H1 (cell line): ENCODE measurements around the gene YAP1. TPM values are rescaled to one million over a fixed set of nuclear protein-coding genes. Genes with fewer than 3 reads are reported as not detected.

Experiments
- CTCF ChIA-PET: fragments of 300-600 bp; sonication (Branson Sonifier 250); formaldehyde crosslinking; loops from one replicate; lab custom pipeline; 2021; ENCODE audit not compliant: partially characterized antibody; lab: Charles Lee
- POLR2A ChIA-PET: fragments of 300-600 bp; sonication (Branson Sonifier 250); formaldehyde crosslinking; loops from one replicate; lab custom pipeline; 2021; ENCODE audit warnings: inconsistent platforms; ENCODE audit not compliant: partially characterized antibody; lab: Charles Lee
- DNase-seq, 2 experiments: peaks; one replicate each; pipeline versions ENCODE4 v3.0.0 to v3.0.0-alpha.2; 2010 to 2022; ENCODE audit warnings: low spot score in 2 of 2, low read depth in 1 of 2, mixed read lengths in 1 of 2
- FAIRE-seq: peaks from 2 replicates; lab custom pipeline; 2011; peaks lifted over from hg19 to GRCh38; lab: Jason Lieb, UNC
- H2AFZ ChIP-seq: 2 replicates; pipeline ENCODE4 v1.8.1; 2012; ENCODE audit warnings: low read length, inconsistent platforms
- H2AK5ac ChIP-seq: 2 replicates; pipeline ENCODE4 v1.6.1; 2013; ENCODE audit warnings: low read depth, low read length
- H2BK120ac ChIP-seq: replicated peaks from 2 replicates; pipeline ENCODE3; 2013; ENCODE audit warnings: low read depth, low read length, inconsistent platforms
- H2BK12ac ChIP-seq: 2 replicates; pipeline ENCODE4 v1.6.1; 2013; ENCODE audit warnings: low read depth, low read length
- H2BK15ac ChIP-seq: 2 replicates; pipeline ENCODE4 v1.6.1; 2013; ENCODE audit warnings: low read length
- H2BK20ac ChIP-seq: 2 replicates; pipeline ENCODE4 v1.6.1; 2013; ENCODE audit warnings: low read length
- H2BK5ac ChIP-seq: 2 replicates; pipeline ENCODE4 v1.6.1; 2013; ENCODE audit warnings: low read depth, low read length
- H3K14ac ChIP-seq: 2 replicates; pipeline ENCODE4 v1.6.1; 2013; ENCODE audit warnings: inconsistent platforms; ENCODE audit not compliant: insufficient read length
- H3K18ac ChIP-seq: 2 replicates; pipeline ENCODE4 v1.6.1; 2013; ENCODE audit warnings: low read length; ENCODE audit errors: extremely low read depth
- H3K23ac ChIP-seq: 2 replicates; pipeline ENCODE4 v1.6.1; 2013; ENCODE audit warnings: inconsistent platforms; ENCODE audit not compliant: insufficient read length
- H3K23me2 ChIP-seq: 2 replicates; pipeline ENCODE4 v1.6.1; 2013; ENCODE audit warnings: low read depth, low read length
- H3K27ac ChIP-seq: 2 replicates; pipeline ENCODE4 v1.6.1; 2011; ENCODE audit warnings: low read depth, low read length, inconsistent platforms
- H3K27me3 ChIP-seq, 4 experiments: replicated peaks in 1 of 4; 1 replicate in 1 of 4; 2 replicates in 3 of 4; pipeline versions ENCODE4 v1.6.1 to v1.8.1; 2011 to 2013; ENCODE audit warnings: low read length in 3 of 4, mild to moderate bottlenecking in 3 of 4, inconsistent platforms in 2 of 4, mixed read lengths in 2 of 4, moderate library complexity in 1 of 4; ENCODE audit not compliant: control insufficient read depth in 3 of 4, insufficient read depth in 3 of 4; ENCODE audit errors: extremely low read depth in 1 of 4
- H3K36me3 ChIP-seq, 4 experiments: 2 replicates each; pipeline versions ENCODE4 v1.6.1 to v1.8.1; 2011 to 2013; ENCODE audit warnings: mild to moderate bottlenecking in 4 of 4, low read length in 3 of 4, moderate library complexity in 2 of 4, control low read depth in 1 of 4, inconsistent platforms in 1 of 4; ENCODE audit not compliant: insufficient read depth in 4 of 4, control insufficient read depth in 2 of 4
- H3K4ac ChIP-seq: replicated peaks from 2 replicates; pipeline ENCODE3; 2013; ENCODE audit warnings: low read length, low read depth, mixed read lengths, inconsistent platforms; ENCODE audit not compliant: insufficient read length
- H3K4me1 ChIP-seq, 4 experiments: replicated peaks in 1 of 4; 1 replicate in 1 of 4; 2 replicates in 3 of 4; pipeline versions ENCODE4 v1.6.1 to v1.8.1; 2011 to 2013; ENCODE audit warnings: low read length in 3 of 4, inconsistent platforms in 2 of 4, mixed read lengths in 1 of 4; ENCODE audit not compliant: insufficient read depth in 4 of 4, control insufficient read depth in 3 of 4
- H3K4me2 ChIP-seq, 2 experiments: 2 replicates each; pipeline versions ENCODE4 v1.6.1 to v1.8.1; 2011 to 2013; ENCODE audit warnings: low read depth in 2 of 2, low read length in 2 of 2, control low read depth in 1 of 2, inconsistent platforms in 1 of 2, mild to moderate bottlenecking in 1 of 2; ENCODE audit not compliant: insufficient read depth in 1 of 2
- H3K4me3 ChIP-seq, 4 experiments: fragments of 200-600, 300-600 bp in 1 of 4; sonication (generic), shearing (Covaris generic), sonication (Bioruptor Twin) in 1 of 4; 2 replicates each; pipeline versions ENCODE4 v1.5.1 to v1.8.1; 2011 to 2016; ENCODE audit warnings: low read length in 4 of 4, low read depth in 3 of 4, control low read depth in 2 of 4, inconsistent platforms in 2 of 4, mild to moderate bottlenecking in 2 of 4, mixed read lengths in 1 of 4, moderate library complexity in 1 of 4; ENCODE audit not compliant: insufficient read depth in 2 of 4; ENCODE audit errors: extremely low read depth in 1 of 4
- H3K56ac ChIP-seq: replicated peaks from 2 replicates; pipeline ENCODE3; 2013; ENCODE audit warnings: low read depth, mild to moderate bottlenecking, mixed read lengths, low read length, inconsistent platforms; ENCODE audit not compliant: insufficient read length
- H3K79me1 ChIP-seq: 2 replicates; pipeline ENCODE4 v1.6.1; 2013; ENCODE audit warnings: low read depth, low read length, control low read depth
- H3K79me2 ChIP-seq, 2 experiments: 2 replicates each; pipeline versions ENCODE4 v1.6.1 to v1.8.1; 2012 to 2013; ENCODE audit warnings: low read length in 2 of 2, mild to moderate bottlenecking in 2 of 2, inconsistent platforms in 1 of 2; ENCODE audit not compliant: insufficient read depth in 2 of 2, control insufficient read depth in 1 of 2
- H3K9ac ChIP-seq, 4 experiments: replicated peaks in 1 of 4; 1 replicate in 1 of 4; 2 replicates in 3 of 4; pipeline versions ENCODE4 v1.6.1 to v1.8.1; 2011 to 2013; ENCODE audit warnings: low read depth in 3 of 4, low read length in 3 of 4, control low read depth in 2 of 4, mild to moderate bottlenecking in 2 of 4, moderate library complexity in 2 of 4, inconsistent platforms in 1 of 4; ENCODE audit errors: extremely low read depth in 1 of 4
- H3K9me3 ChIP-seq, 2 experiments: 2 replicates each; pipeline versions ENCODE4 v1.6.1 to v1.8.1; 2012 to 2013; ENCODE audit warnings: mild to moderate bottlenecking in 2 of 2, moderate library complexity in 2 of 2, control low read depth in 1 of 2, inconsistent platforms in 1 of 2, low read depth in 1 of 2, low read length in 1 of 2, mixed read lengths in 1 of 2; ENCODE audit not compliant: insufficient read depth in 2 of 2
- H4K20me1 ChIP-seq, 2 experiments: replicated peaks in 1 of 2; 2 replicates each; pipeline versions ENCODE3 to v1.8.1; 2011 to 2013; ENCODE audit warnings: inconsistent platforms in 2 of 2, low read length in 2 of 2, mild to moderate bottlenecking in 1 of 2; ENCODE audit not compliant: insufficient read depth in 2 of 2, control insufficient read depth in 1 of 2
- H4K5ac ChIP-seq: 2 replicates; pipeline ENCODE4 v1.6.1; 2013; ENCODE audit warnings: low read length, low read depth, mixed read lengths, inconsistent platforms; ENCODE audit not compliant: insufficient read length
- H4K8ac ChIP-seq: 2 replicates; pipeline ENCODE4 v1.8.0; 2013; ENCODE audit warnings: mild to moderate bottlenecking, moderate library complexity, low read length, inconsistent platforms; ENCODE audit not compliant: insufficient read depth; ENCODE audit errors: extremely low read depth
- H4K91ac ChIP-seq: replicated peaks from 2 replicates; pipeline ENCODE3; 2013; ENCODE audit warnings: low read length, mixed read lengths, inconsistent platforms; ENCODE audit not compliant: insufficient read length
- CBX5 ChIP-seq: fragments of 300-800, 300-1000 bp; sonication (generic); IDR thresholded peaks from 2 replicates; pipeline ENCODE4 v1.7.1; 2016; ENCODE audit warnings: antibody characterized with exemption, low read length, low read depth
- CTCF ChIP-seq, 3 experiments: IDR thresholded peaks; 1 replicate in 2 of 3; 2 replicates in 1 of 3; pipeline versions ENCODE4 v1.5.1 to v1.6.1; 2011; ENCODE audit warnings: low read length in 3 of 3, mild to moderate bottlenecking in 3 of 3, inconsistent platforms in 2 of 3, low read depth in 1 of 3, moderate library complexity in 1 of 3; ENCODE audit not compliant: insufficient read depth in 1 of 3; ENCODE audit errors: control extremely low read depth in 1 of 3
- NANOG ChIP-seq: IDR thresholded peaks from 2 replicates; pipeline ENCODE4 v1.6.1; 2011; ENCODE audit warnings: low read length, low read depth, mild to moderate bottlenecking, inconsistent platforms; ENCODE audit not compliant: insufficient read depth, poor library complexity, severe bottlenecking
- RAD21 ChIP-seq, 2 experiments: IDR thresholded peaks in 1 of 2; conservative IDR thresholded peaks in 1 of 2; 2 replicates each; pipeline ENCODE4 v1.6.1; 2011; ENCODE audit warnings: low read depth in 2 of 2, low read length in 2 of 2, improper control_type of control experiment in 1 of 2, inconsistent platforms in 1 of 2, mild to moderate bottlenecking in 1 of 2, moderate library complexity in 1 of 2
- SP4 ChIP-seq: IDR thresholded peaks from 2 replicates; pipeline ENCODE4 v1.6.1; 2012; ENCODE audit warnings: low read length, inconsistent platforms
- SRF ChIP-seq: IDR thresholded peaks from 2 replicates; pipeline ENCODE4 v1.6.1; 2011; ENCODE audit warnings: mild to moderate bottlenecking, low read depth, low read length, moderate library complexity
- WGBS, 2 experiments: shearing (Covaris generic) in 1 of 2; methylation state at CpG; one replicate each; pipeline versions ENCODE4 v1.1.6 to v1.1.7; 2013 to 2015; ENCODE audit warnings: low lambda C conversion rate in 2 of 2, mixed read lengths in 2 of 2, inconsistent platforms in 1 of 2, low coverage in 1 of 2, missing lambda C conversion rate in 1 of 2; ENCODE audit not compliant: insufficient replicate concordance in 2 of 2, insufficient coverage in 1 of 2, insufficient read length in 1 of 2; ENCODE audit errors: extremely low coverage in 1 of 2, missing lambda C conversion rate in 1 of 2; 5-methylcytosine and 5-hydroxymethylcytosine counted together
- polyA plus RNA-seq, 7 experiments: library from polyadenylated mRNA; depleted of rRNA in 3 of 7; stranded (reverse) in 5 of 7; unstranded in 2 of 7; fragments of >200 nt in 5 of 7; fragments of 200-250 nt in 2 of 7; gene quantifications; 1 replicate in 5 of 7; 2 replicates in 1 of 7; 4 replicates in 1 of 7; pipeline versions ENCODE4 v1.2.1 to v1.2.3, GENCODE V29; 2011 to 2013; ENCODE audit warnings: missing spikeins in 2 of 7, mixed read lengths in 2 of 7
- total RNA-seq: library from RNA; stranded (reverse); fragmentation: NEBNext Ultra II Directional; extraction: Animal tissue kit (Norgen Biotek cat#: 25700); gene quantifications from 2 replicates; pipeline ENCODE4 v1.2.1, GENCODE V29; 2021

YAP1 gene
- total and polyA plus RNA-seq, 2 of the 8 experiments (the other 6 are each of a cell fraction or from before 2014, with no cell fraction given) = 62.0 to 108 TPM

GRCh38 chr11:102254047-102254446 lies 143.8 kb downstream of the YAP1 start:
- Histone ChIP-seq H3K4me1 (no peaks in the 10 kb centered on the region; a peak in 1 of 7 replicates), H3K27ac (no peak overlapping the region), H3K4ac (no peak overlapping the region), H4K91ac (no peak overlapping the region), H3K27me3 (no peaks in the 10 kb centered on the region), H3K9ac (no peak overlapping the region), H3K79me1 (no peaks in the 10 kb centered on the region), H2AFZ (no peak overlapping the region), H4K8ac (no peak overlapping the region), H2AK5ac (no peak overlapping the region), H2BK120ac (no peak overlapping the region), H2BK12ac (no peak overlapping the region), H4K5ac (no peak overlapping the region), H3K36me3 (no peaks in the 10 kb centered on the region), H3K23me2 (no peaks in the 10 kb centered on the region), H3K14ac (no peak overlapping the region), H3K18ac (no peak overlapping the region), H3K79me2 (no peaks in the 10 kb centered on the region), H3K4me2 (no peak overlapping the region), H3K4me3 (no peak overlapping the region), H2BK15ac (no peak overlapping the region), H3K9me3 (no peaks in the 10 kb centered on the region), H4K20me1 (no peaks in the 10 kb centered on the region), H2BK5ac (no peak overlapping the region)
- ChIA-PET POLR2A (interaction anchor here (1.4 kb wide), 1 partner anchor 14 kb away, joined by 3 read pairs; no protein-coding TSS in a partner anchor), CTCF (interaction anchor here (0.5 to 3.7 kb wide), 35 partner anchors 7 to 507 kb away, joined by 3 to 36 read pairs (median 4); no protein-coding TSS in a partner anchor)
- FAIRE-seq (peak; percentile 28), DNase-seq (no peak)
- TF ChIP-seq CTCF (IDR thresholded peaks at IDR 0.05; ENCODE audit: control extremely low read depth in 1 of 3, insufficient read depth in 1 of 3, low read depth in 1 of 3, low read length in 3 of 3) (peak in 2 of 3 experiments; percentile 40 to 64; a peak in 2 of 4 replicates), CBX5 (no peak), RAD21 (IDR thresholded peaks at IDR 0.05 in 1 of 2, conservative IDR thresholded peaks at IDR 0.05 in 1 of 2; ENCODE audit: low read depth in 2 of 2, low read length in 2 of 2) (peak; percentile 44 to 47), NANOG (no peak), SP4 (no peak), SRF (peak; percentile 35; the same call in 1 of the 2 replicates)
- TF ChIP-seq, all 59 proteins: peak for 3
- no peak overlapping the region for H3K56ac ChIP-seq
- WGBS, 2 experiments = 91% methylated on average over 5 of the region's 5 CpGs; no CpG with 5 or more reads in 1 of the 2 experiments
- no peak overlapping the region for H3K23ac ChIP-seq
- H2BK20ac ChIP-seq = no peak overlapping the region
